Measurements from ENCODE around the gene SANBR. TPM values are rescaled to one million over a fixed set of nuclear protein-coding genes. Genes with fewer than 3 reads are reported as not detected.

Gene SANBR
- total and polyA plus RNA-seq, 2 of the 13 experiments (the other 11 are each of a cell fraction or from before 2014, with no cell fraction given) = 9.8 to 20.9 TPM

DNA sequence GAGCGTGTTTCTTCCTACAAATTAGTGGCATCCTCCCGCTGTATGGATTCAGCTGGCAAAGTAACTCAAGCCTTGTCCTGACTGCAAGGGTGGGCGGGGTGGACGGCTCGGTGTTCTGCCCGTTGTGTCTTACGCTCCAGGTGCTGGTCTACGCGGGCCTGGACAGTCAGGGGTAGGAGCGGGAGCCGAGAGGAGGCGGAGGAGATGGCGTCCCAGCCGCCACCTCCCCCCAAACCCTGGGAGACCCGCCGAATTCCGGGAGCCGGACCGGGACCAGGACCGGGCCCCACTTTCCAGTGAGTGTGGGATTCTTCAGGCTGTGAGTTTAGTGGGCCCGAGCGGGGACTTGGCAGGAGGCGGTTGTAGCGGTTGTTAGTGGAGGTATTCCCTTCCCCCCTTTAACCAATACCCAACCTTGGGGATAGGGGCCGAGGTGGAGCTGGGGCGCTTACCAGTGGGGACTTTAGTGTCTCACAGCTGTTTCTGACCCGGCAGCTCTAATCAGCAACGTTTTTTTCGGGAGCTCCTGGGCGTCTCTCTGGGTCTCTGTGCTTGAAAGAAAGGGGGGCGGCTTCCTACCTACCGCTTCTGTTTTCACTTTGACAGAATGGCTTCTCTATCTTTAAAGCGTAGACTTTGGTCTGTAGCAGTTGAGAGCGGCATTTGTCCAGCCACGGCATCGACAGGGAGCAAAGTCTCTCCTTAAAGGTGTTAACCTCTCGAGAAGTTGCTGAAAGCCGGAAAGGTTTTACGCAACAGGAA lies 47.9 kb upstream of the SANBR start, which contains the start of the genes PEX13 and PUS10 (continued):
- TF ChIP-seq NRL (CRISPR knock-in tag; IDR thresholded peaks at IDR 0.05; ENCODE audit: borderline replicate concordance) (peak; percentile 86), SNRNP70 (IDR thresholded peaks at IDR 0.05; ENCODE audit: low read depth, low read length) (no peak), ATAD3A (CRISPR knock-in tag; IDR thresholded peaks at IDR 0.05) (no peak), FOXA3 (CRISPR knock-in tag; IDR thresholded peaks at IDR 0.05) (peak; percentile 87), POLR2AphosphoS2 (IDR thresholded peaks at IDR 0.05; ENCODE audit: low read depth, low read length) (peak; percentile 86), ZSCAN31 (CRISPR knock-in tag; IDR thresholded peaks at IDR 0.05; ENCODE audit: low read depth) (peak; percentile 92), POLR2AphosphoS5 (IDR thresholded peaks at IDR 0.05; ENCODE audit: low read depth, low read length) (peak; percentile 6; the same call in 1 of the 2 replicates), ZNF558 (CRISPR knock-in tag; IDR thresholded peaks at IDR 0.05; ENCODE audit: borderline replicate concordance) (peak; percentile 90), ZNF451 (CRISPR knock-in tag; IDR thresholded peaks at IDR 0.05) (no peak), SSRP1 (CRISPR knock-in tag; IDR thresholded peaks at IDR 0.05) (peak; percentile 44; the same call in 1 of the 2 replicates), ZNF263 (CRISPR knock-in tag; IDR thresholded peaks at IDR 0.05) (peak; percentile 58; the same call in 1 of the 2 replicates), ZUFSP (CRISPR knock-in tag; IDR thresholded peaks at IDR 0.05; ENCODE audit: borderline replicate concordance) (no peak), RXRA (CRISPR knock-in tag; IDR thresholded peaks at IDR 0.05) (peak; percentile 69), MZF1 (CRISPR knock-in tag; IDR thresholded peaks at IDR 0.05; ENCODE audit: borderline replicate concordance) (no peak), GRHL1 (CRISPR knock-in tag; conservative IDR thresholded peaks at IDR 0.05) (no peak), ARNT2 (CRISPR knock-in tag; IDR thresholded peaks at IDR 0.05; ENCODE audit: low read depth) (peak; percentile 65), KLF16 (CRISPR knock-in tag; IDR thresholded peaks at IDR 0.05) (peak in 1 of 2 experiments; percentile 87; a peak in 2 of 4 replicates), ZNF597 (CRISPR knock-in tag; IDR thresholded peaks at IDR 0.05) (no peak), AGO2 (optimal IDR thresholded peaks at IDR 0.05; ENCODE audit: low read depth, low read length) (peak; percentile 96)
- TF ChIP-seq, protein P1, sequence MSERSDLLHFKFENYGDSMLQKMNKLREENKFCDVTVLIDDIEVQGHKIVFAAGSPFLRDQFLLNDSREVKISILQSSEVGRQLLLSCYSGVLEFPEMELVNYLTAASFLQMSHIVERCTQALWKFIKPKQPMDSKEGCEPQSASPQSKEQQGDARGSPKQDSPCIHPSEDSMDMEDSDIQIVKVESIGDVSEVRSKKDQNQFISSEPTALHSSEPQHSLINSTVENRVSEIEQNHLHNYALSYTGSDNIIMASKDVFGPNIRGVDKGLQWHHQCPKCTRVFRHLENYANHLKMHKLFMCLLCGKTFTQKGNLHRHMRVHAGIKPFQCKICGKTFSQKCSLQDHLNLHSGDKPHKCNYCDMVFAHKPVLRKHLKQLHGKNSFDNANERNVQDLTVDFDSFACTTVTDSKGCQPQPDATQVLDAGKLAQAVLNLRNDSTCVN (CRISPR knock-in tag; IDR thresholded peaks at IDR 0.05; ENCODE audit: borderline replicate concordance) = no peak; the same call in 1 of the 2 replicates
